Heart left ventricle (tissue), 16 donors: ENCODE measurements around the gene DCAKD. TPM values are rescaled to one million over a fixed set of nuclear protein-coding genes. Genes with fewer than 3 reads are reported as not detected.

Source experiments
- ATAC-seq, 4 donors: fragments of 200-7000 bp; cut with Tn5 transposase; one replicate each; pipeline ENCODE4 v1.9.1; 2020 to 2022; ENCODE audit warnings: moderate library complexity in 4 of 4, mild to moderate bottlenecking in 3 of 4, moderate number of reproducible peaks in 1 of 4
- DNase-seq, 5 donors: peaks; one replicate each; pipeline ENCODE4 v3.0.0-alpha.2; 2020
- H3K27ac ChIP-seq, 12 donors: fragments of 200-600 bp; sonication (generic) in 4 of 12; one replicate each; pipeline versions ENCODE4 v1.5.0 to v1.8.0; 2016 to 2022; ENCODE audit warnings: mild to moderate bottlenecking in 2 of 12
- H3K27me3 ChIP-seq, 9 donors: fragments of 200-600 bp; sonication (generic) in 2 of 9; one replicate each; pipeline versions ENCODE4 v1.5.1 to v1.8.0; 2016 to 2022; ENCODE audit warnings: mild to moderate bottlenecking in 3 of 9
- H3K36me3 ChIP-seq, 9 donors: fragments of 200-600 bp; sonication (generic) in 2 of 9; one replicate each; pipeline versions ENCODE4 v1.5.0 to v1.8.0; 2018 to 2022; ENCODE audit warnings: mild to moderate bottlenecking in 2 of 9
- H3K4me1 ChIP-seq, 12 donors: fragments of 200-600 bp; sonication (generic) in 4 of 12; one replicate each; pipeline versions ENCODE4 v1.5.0 to v1.8.0; 2016 to 2022; ENCODE audit warnings: mild to moderate bottlenecking in 3 of 12
- H3K4me3 ChIP-seq, 12 donors: fragments of 200-600 bp; sonication (generic) in 4 of 12; one replicate each; pipeline versions ENCODE4 v1.5.0 to v1.8.0; 2017 to 2022; ENCODE audit warnings: mild to moderate bottlenecking in 9 of 12, moderate library complexity in 4 of 12
- H3K9me3 ChIP-seq, 12 donors: fragments of 200-600 bp; sonication (generic) in 4 of 12; one replicate each; pipeline versions ENCODE4 v1.5.0 to v1.8.0; 2016 to 2022; ENCODE audit warnings: mild to moderate bottlenecking in 1 of 12
- POLR2A ChIP-seq, 2 donors: fragments of 450-650 bp; IDR thresholded peaks; one replicate each; pipeline ENCODE4 v1.6.1; 2017; ENCODE audit warnings: antibody characterized with exemption in 2 of 2, mild to moderate bottlenecking in 2 of 2, moderate library complexity in 2 of 2
- WGBS, 4 donors: extraction: QIAGEN DNeasy Blood & Tissue Kit in 2 of 4; methylation state at CpG; one replicate each; pipeline versions ENCODE4 v1.1.5 to v1.1.7; 2013 to 2018; 5-methylcytosine and 5-hydroxymethylcytosine counted together
- intact Hi-C, 10 donors: fragments of 100-400 bp; cut with DNase I; formaldehyde crosslinking; loops; one replicate each; pipeline versions ENCODE4 v1.11.1 to v1.14.2; 2022
- polyA plus RNA-seq, 2 donors: library from polyadenylated mRNA; stranded (reverse); fragments of 200-250 nt; gene quantifications; one replicate each; pipeline ENCODE4 v1.2.3, GENCODE V29; 2013
- total RNA-seq, 9 donors: library from RNA; depleted of rRNA in 2 of 9; stranded (reverse); fragments of >200 nt in 2 of 9; fragmentation: NEBNext Ultra II Directional in 3 of 9; extraction: Animal tissue kit (Norgen Biotek cat#: 25700) in 3 of 9; gene quantifications; one replicate each; pipeline versions ENCODE4 v1.1.0 to v1.2.4, GENCODE V29; 2016 to 2023
- TF ChIP-seq, protein P1 (sequence below), 12 donors: fragments of 200-600 bp; sonication (generic) in 4 of 12; IDR thresholded peaks; one replicate each; pipeline versions ENCODE4 v1.5.0 to v1.8.0; 2018 to 2022; ENCODE audit warnings: antibody characterized with exemption in 12 of 12, mild to moderate bottlenecking in 5 of 12
- donor health status: ischemic (EF 13 %, LVEDD 7.1; RV severe dilation, severe dysfunction).
- donor health status: healthy with polysubstance abuse.
- donor health status: DM: no; HTN: yes; CAD: no.
- donor health status: DM: no; HTN: no; CAD: no.
- donor health status: ischemic (EF 25% LVEDD 6.9; RV normal size, moderate dysfunction).
- donor health status: ischemic (EF 25% LVEDD 5.7; RV mildly dilated, moderate dysfunction).
- donor health status: healthy.
- donor health status: DM: yes; HTN: yes; CAD: no.
- donor health status: ischemic (EF 35%, LVEDD 5.7; RV mildly dilated, moderate dysfunction).
- donor health status: nonischemic (EF 11% LVEDD 7.7; RV severe dilation, severe dysfunction).
- donor health status: DM: yes; HTN: yes; CAD: no.
- donor health status: PGD.
- donor health status: ischemic (EF 29% LVEDD 5.4; RV normal size, mild dysfunction).
- donor health status: nonischemic (EF 23%, LVEDD 6.1; RV moderate dilation, normal function).

DCAKD gene
- total and polyA plus RNA-seq, 11 donors, result 15.3 to 60.9 (median 32.4) TPM

DNA sequence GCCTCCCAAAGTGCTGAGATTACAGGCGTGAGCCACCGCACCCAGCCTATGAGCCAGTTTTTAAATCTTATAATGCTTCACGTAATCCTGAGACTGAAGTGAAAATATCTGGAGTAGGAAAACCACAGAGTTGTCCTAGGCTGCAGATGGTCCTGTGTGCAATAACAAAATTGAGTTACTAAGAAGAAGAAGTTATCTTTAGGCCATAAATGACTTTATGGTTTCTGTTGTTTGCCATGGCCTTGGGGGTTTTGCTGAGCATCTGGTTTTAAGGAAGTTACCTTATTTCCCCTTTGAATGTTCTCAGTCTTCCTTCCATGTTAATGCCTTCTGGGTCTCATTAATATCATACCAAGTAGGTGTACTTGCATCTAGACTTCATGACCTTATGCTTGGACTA, 26.2 kb upstream of the DCAKD start:
- Histone ChIP-seq H3K27me3 (no peaks in the 10 kb centered on the region), H3K4me3 (no peak overlapping the region), H3K27ac (peak overlapping the region in 1 of 12 donors; percentile 53), H3K4me1 (peaks cover 0 to 41% (median 17%) of the 10 kb centered on the region in 12 donors), H3K36me3 (peaks cover 5 to 64% (median 49%) of the 10 kb centered on the region in 9 donors), H3K9me3 (no peaks in the 10 kb centered on the region)
- intact Hi-C loops, result no loop called here
- 80 to 93% (median 90%) methylated on average over 3 of the region's 3 CpGs for WGBS, 4 donors
- DNase-seq, result no peak
- ATAC-seq, result no peak
- no peak for TF ChIP-seq POLR2A (IDR thresholded peaks at IDR 0.05)
- TF ChIP-seq, protein P1, sequence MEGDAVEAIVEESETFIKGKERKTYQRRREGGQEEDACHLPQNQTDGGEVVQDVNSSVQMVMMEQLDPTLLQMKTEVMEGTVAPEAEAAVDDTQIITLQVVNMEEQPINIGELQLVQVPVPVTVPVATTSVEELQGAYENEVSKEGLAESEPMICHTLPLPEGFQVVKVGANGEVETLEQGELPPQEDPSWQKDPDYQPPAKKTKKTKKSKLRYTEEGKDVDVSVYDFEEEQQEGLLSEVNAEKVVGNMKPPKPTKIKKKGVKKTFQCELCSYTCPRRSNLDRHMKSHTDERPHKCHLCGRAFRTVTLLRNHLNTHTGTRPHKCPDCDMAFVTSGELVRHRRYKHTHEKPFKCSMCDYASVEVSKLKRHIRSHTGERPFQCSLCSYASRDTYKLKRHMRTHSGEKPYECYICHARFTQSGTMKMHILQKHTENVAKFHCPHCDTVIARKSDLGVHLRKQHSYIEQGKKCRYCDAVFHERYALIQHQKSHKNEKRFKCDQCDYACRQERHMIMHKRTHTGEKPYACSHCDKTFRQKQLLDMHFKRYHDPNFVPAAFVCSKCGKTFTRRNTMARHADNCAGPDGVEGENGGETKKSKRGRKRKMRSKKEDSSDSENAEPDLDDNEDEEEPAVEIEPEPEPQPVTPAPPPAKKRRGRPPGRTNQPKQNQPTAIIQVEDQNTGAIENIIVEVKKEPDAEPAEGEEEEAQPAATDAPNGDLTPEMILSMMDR (IDR thresholded peaks at IDR 0.05), result no peak

DNA sequence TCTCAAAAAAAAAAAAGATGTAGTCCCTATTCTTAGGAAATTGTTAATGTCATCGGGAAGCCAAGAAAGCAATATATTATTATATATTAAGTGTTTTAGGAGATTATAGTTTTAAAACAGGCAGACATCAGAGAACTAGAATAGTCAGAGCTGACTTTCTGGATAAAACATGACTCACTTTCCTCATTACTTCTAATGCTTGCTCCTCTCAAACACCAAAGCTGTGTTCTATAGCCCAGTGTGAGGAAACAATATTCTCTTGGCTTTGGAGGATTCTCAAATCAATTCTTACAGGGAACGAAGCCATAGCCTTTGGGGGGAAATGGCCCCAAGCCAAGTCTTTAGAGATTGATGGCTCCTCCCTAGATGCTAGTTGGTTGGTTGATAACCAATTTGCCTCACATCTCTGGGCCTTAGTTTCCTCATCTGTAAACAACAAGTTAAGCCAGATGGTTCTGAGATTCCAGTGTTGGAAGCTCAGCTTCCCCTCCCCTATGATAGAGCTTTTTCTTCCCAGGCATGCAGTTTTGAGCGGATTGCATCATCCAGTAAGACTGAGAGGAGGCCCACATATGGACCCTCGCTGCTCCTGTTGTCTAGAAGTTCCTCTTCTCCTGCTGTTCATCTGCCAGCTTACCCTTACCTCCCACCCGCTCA, 22.1 kb upstream of the DCAKD start:
- 78 to 80% (median 80%) methylated on average over 5 of the region's 5 CpGs for WGBS, 4 donors
- H3K36me3 ChIP-seq, result peaks cover 0 to 54% (median 38%) of the 10 kb centered on the region in 9 donors

DNA sequence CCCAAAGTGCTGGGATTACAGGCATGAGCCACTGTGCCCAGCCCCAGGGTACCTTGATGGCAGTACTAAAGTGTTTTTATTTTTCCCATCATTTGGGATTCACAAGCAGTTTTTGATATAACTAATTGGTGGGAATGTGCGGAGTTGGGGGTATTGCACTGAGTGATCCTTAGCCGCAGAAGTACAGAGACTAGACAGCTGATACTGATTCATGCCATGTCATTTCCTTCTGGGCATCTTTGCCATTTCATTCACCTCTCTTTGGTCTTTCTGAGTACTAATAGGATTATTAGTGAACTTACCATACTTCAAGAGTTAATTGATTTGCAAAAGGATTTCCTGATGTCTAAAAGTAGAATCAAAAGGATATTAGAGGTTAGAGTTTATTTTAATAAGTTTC, 19.4 kb upstream of the DCAKD start:
- H3K4me3 ChIP-seq, result no peak overlapping the region
- intact Hi-C loops, result no loop called here
- TF ChIP-seq, protein P1 (IDR thresholded peaks at IDR 0.05), result no peak
- no peak for TF ChIP-seq POLR2A (IDR thresholded peaks at IDR 0.05)
- DNase-seq, result no peak
- no peaks in the 10 kb centered on the region for H3K9me3 ChIP-seq
- no peak for ATAC-seq
- H3K27me3 ChIP-seq, result no peaks in the 10 kb centered on the region
- peaks cover 0 to 43% (median 8%) of the 10 kb centered on the region in 12 donors for H3K4me1 ChIP-seq
- H3K27ac ChIP-seq, result peak overlapping the region in 1 of 12 donors; percentile 66
- H3K36me3 ChIP-seq, result peaks cover 0 to 58% (median 42%) of the 10 kb centered on the region in 9 donors
- 93 to 98% (median 94%) methylated on average over 2 of the region's 2 CpGs for WGBS, 4 donors

More for the DNA sequence above, 22.1 kb upstream of the DCAKD start:
- DNase-seq (no peak), ATAC-seq (peak in 2 of 4 donors; percentile 66)
- TF ChIP-seq, protein P1 (IDR thresholded peaks at IDR 0.05), result no peak
- no peak for TF ChIP-seq POLR2A (IDR thresholded peaks at IDR 0.05)
- Histone ChIP-seq H3K27ac (peak overlapping the region in 4 of 12 donors; percentile 28 to 72 (median 38)), H3K9me3 (no peaks in the 10 kb centered on the region), H3K4me3 (no peak overlapping the region), H3K27me3 (no peaks in the 10 kb centered on the region), H3K4me1 (peaks cover 0 to 49% (median 12%) of the 10 kb centered on the region in 12 donors)
- intact Hi-C loops, result no loop called here

DNA sequence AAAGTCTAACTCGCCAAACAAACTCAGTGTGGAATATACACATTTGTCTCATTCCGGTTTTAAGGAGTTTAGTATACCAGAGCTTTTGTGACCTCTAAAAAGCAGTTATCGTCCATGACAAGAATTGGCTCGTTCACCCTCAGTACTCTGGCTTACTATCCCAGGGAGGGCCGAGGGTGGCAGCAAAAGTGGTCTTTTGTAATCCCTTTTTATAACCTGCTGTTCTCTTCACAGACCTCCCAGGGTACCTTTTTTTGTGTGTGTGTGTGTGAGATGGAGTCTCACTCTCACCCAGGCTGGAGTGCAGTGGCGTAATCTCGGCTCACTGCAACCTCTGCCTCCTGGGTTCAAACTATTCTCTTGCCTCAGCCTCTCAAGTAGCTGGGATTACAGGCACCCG, 18.6 kb upstream of the DCAKD start:
- WGBS, 4 donors, result 60 to 78% (median 75%) methylated on average over 6 to 8 of the region's 8 CpGs
- no peaks in the 10 kb centered on the region for H3K27me3 ChIP-seq
- intact Hi-C loops, result no loop called here
- H3K4me3 ChIP-seq, result no peak overlapping the region
- no peaks in the 10 kb centered on the region for H3K9me3 ChIP-seq
- H3K36me3 ChIP-seq, result peaks cover 0 to 56% (median 41%) of the 10 kb centered on the region in 9 donors
- no peak for DNase-seq
- ATAC-seq, result peak in 3 of 4 donors; percentile 21 to 72 (median 42)
- H3K4me1 ChIP-seq, result peaks cover 0 to 48% (median 11%) of the 10 kb centered on the region in 12 donors
- TF ChIP-seq POLR2A (IDR thresholded peaks at IDR 0.05), result no peak
- TF ChIP-seq, protein P1 (IDR thresholded peaks at IDR 0.05), result no peak
- H3K27ac ChIP-seq, result peak overlapping the region in 9 of 12 donors; percentile 2 to 66 (median 35)
